ENCODE data around the gene ARHGAP24.
"Not testable (repeated sequence)": the region's sequence is repeated elsewhere in the genome, so short reads cannot be mapped to it uniquely, and the experiment has no call there.

ARHGAP24 gene

DNA sequence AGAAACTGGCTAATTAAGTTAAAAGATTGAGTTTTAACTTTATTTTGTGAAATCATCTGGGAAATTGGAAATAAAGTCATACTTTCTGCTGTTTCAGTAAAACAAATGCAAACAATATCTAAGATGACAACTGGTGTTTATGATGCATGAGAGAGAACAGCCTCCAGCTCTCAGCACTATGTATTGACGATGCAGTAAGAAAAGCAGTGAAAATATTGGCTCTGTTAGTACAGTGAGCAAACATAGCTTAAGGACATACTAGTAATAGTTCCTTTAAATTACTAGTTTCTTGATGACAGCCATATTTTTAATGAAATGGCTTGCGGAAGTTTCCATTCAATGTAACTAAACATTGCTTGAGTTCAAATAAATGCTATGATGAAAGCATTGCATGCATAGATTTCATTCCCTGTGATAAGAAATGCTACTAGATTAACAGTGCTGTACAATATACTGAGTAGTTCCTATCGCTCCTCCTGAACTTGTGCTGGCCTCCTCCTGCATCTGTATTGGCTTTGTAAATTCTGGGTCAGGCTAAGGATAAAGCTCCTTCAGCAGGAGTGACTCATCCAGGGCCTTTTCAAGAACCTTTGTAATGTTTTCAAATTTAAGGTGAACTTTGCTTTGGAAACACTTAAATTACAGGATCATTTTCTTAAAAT, 11.6 kb downstream of the ARHGAP24 start:
- DNase-seq, result no peak

DNA sequence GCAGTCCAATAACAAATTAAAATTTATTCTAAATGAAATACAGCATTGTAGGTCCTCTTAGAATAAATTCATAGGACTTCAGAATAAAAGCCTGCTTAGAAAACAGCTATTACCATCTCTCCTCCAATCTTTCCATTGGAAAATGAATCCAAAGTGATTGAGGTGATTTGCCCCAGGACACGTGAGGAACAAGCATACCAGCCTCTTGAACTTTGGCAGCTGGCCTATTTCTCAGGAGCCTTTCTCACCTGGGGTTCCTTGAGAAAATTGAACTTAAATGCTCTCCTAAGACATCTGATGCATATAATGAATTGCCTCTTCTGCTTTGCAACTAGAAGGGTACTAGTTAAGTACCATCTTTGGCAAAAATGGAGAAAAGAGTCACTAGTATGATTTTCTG, 13.5 kb downstream of the ARHGAP24 start:
- DNase-seq, result no peak

DNA sequence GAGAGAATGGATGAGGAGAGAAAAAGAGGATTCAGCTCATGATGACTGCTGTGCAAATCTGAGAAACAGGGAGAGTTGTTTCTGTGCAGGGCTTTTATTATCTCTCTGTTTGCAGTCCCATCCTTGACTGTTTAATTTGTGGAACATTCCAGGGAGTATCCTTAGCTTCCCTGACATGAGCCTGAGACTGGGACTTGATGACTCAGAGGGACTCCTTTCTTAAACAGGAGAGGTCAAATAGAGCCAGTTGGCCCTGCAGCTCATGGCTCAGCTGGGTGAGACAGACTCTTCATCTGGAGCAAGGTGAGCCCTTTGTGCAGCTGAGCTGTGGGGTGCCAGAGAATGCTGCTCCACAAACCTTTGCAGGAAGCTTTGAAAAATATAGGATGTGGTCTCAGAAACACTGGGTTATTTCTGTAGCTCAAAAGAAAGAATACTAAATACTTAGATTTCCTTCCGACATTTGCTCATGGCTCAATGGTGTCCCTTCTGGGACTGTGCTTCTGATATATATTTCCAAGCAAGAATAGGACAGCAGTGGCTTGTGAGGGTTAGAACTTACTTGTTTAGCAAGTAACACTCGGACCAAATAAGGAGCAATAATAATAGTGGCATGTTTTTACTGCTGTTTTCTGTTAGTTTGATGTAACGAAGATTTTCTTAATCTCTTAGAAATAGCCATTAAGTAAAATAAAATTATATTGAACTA, 14.5 kb downstream of the ARHGAP24 start:
- no peak for DNase-seq

DNA sequence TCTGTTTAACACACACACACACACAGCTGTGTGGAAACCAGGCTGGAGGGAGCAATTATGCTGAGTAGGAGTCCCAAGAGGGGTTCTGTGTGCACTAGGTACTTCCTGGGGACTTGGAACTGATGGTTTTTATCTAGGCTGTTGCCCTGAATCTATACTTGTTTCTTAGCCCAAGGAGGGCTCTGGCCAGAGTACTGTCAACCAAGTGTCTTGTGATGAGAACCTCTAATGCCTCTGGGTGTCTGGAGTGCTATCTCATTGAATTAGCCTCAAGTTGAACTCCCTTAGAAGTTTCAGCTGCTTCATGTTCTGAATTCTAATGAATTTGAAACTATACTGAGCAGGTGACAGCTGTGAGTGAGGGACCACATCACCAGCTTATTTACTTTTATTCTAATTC, 16.6 kb downstream of the ARHGAP24 start:
- no peak for DNase-seq

DNA sequence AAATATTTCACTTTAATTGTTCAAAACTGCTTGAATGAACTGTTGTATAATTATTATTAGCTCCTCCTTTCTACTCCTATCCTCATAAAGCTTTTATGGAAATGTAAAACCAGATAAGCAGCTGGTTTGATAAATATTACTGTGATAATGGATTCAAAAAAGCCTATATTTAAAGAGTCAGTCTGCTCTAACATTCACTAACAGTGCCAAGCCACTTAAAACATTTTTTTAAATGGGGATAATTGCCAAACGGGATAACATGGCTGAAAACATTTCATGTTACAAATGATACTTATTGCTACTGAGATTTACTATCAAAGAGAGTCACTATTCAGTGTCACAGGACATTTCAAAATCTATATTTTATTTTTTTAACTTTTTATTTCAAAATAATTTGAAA, 17.4 kb downstream of the ARHGAP24 start:
- DNase-seq, result no peak

DNA sequence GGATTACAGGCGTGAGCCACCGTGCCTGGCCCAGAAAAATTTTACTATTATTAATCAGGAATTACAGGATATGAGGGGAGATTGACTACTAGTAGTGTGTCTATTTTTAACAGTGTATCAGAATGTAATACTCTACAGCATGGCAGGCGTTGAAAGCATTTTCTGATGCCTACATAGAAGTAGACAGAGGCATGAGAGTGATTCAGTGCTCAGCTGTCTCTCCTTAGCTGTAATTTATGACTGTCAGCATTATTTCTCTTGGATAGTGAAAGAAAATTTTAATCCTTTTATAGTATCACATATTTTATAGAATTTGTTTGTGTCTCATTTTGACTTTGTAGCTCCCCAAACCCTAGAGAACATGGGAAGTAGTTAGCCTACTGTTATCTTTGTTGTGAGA, 20.7 kb downstream of the ARHGAP24 start:
- DNase-seq, result no peak

DNA sequence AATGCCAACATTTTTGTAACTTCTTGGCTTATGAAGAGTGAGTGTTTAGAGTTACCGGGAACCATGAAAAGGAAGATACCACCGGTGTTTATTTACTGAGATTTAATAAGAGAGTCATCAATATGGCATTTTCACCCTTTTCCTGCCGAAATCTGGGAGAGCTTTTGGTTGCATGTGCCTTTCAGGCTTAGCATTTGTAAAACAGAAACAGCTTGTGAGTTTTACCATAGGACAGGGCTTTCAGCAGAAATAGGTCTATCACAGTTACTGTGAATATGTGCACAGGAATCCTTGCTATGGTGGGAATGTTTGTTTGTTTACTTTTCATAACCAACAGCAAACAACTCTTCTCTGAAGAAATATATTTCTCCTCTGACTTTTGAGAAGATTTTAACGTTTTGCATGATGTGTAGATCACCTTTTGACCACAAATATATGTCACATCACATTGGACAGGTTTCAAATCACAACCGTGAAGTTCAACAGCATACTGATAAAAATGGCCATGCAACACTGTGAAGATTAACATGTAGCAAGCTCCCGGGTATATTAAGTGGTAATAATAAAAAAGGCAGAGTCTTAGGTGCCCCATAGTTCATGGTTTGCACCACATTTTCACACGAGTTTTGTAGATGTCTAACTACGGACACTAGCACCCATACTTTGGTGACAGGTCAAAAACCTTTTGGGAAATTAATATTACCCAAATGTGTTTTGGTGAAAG, 21.3 kb downstream of the ARHGAP24 start:
- DNase-seq, result no peak

DNA sequence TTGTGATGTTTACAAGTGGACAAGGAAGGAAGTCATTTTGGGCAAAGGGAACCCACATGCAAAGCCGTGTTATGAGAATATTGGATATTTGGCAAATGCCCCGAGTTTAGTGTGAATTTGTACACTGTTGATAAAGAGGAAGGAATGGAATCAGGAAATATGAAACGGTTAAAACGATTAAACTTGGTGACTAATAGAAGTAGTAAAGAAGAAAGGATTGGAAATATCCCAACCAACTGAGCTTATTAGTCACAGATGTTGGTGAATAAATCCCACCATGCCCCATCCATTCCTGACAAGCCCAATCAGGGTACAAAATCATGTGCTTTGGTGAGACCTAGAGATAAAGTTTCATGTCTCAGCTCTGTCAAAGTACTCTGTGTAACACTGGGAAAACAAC, 22.0 kb downstream of the ARHGAP24 start:
- no peak for DNase-seq

DNA sequence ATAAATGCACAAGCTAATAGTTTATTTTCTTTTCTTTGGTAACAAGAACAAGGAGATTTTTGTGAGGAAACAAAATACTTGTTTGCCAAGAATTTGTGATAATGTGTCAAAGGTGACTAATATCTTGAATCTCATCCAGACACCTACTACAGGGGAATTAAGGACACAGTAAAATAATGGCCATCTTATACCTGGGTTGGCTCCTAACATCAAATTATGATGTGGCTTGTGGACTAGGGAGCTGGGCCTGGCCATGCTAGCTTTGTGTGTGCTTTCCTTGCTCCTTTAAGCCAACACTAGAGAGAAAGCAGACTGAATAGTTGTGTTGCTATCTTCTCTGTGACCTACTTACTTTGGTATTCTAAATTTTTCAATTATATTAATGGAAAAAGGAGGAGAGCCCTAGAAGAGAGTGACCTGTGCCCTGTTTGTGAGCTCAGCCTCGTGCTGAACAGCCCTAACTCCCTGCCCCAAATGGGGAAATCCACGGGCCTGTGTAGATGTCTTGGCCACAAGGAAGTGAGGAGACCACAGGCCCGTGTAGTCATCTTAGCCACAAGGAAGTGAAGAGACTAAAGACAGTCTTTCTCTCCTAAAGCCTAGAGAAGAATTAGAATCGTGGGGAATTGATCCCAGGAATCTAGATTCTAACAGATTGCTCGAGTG, 23.3 kb downstream of the ARHGAP24 start:
- no peak for DNase-seq

DNA sequence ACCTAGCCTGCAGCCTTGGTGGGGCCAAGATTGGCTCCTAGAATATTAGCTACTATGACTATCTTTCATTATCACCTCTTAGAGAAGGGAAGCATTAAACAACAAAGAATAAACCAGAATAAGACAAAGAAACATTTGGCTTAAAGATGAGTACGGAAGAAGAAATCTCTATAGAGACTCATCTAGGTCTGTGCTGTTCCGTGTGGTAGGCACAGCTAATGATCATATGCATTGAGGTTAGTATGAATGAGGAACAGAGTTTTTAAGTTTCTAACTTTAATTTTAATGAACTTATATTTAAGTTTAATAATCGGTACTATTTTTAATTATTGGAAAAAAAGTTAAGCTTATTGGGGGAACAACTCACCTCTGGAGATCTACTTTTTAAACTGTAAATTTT, 24.6 kb downstream of the ARHGAP24 start:
- DNase-seq, result no peak

DNA sequence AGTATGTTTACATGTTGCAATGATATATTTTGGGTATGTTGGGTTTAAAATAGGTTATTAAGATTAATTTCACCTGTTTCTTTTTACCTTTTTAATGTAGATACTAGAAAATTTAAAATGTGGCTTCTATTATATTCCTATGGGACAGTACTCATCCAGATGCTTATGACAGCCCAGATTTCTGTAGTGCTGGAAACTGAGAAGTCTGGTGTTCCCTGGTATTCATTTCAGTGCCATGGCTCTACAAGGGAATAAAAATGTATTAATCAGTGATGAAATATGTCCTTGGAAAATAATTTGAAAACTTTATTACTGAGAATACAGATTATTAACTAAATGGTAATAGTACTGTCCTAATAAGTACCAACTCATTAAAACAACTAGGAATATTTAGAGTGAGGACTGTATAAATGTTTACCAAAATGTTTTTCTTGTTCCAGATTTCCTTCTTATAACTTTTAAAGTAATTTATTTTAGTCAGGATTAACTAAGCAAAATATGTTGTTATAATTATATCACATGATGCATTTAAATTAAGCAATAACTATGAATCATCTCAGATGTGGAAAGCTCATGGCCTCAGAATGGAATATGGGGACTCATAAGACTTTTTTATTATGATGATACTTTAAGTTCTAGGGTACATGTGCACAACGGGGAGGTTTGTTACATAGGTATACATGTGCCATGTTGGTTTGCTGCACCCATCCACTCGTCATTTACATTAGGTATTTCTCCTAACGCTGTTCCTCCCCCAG, 25.3 kb downstream of the ARHGAP24 start:
- no peak for DNase-seq

DNA sequence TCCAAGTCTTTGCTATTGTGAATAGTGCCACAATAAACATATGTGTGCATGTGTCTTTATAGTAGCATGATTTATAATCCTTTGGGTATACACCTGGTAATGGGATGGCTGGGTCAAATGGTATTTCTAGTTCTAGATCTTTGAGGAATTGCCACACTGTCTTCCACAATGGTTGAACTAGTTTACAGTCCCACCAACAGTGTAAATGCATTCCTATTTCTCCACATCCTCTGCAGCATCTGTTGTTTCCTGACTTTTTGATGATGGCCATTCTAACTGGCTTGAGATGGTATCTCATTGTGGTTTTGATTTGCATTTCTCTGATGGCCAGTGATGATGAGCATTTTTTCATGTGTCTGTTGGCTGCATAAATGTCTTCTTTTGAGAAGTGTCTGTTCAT, 26.2 kb downstream of the ARHGAP24 start:
- DNase-seq, result not testable (repeated sequence)

DNA sequence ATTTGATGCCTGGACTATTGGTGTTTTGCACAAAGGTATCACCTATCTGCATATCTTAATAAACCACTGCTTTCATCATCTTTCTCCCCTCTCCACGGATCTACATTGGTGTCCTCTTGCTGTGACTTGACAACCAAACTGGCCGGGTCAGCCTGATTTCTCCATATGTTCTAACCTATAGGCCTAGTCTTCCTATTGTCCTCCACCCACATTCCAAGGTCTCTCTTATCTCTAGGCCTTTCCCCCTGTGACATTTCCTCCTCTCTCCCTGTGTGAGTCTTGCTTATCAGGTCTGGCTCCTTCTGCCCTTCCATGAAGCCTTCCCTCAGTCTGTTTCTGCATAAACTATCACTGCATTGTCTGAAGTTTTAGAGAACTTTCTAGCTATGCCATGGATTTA, 33.7 kb downstream of the ARHGAP24 start:
- DNase-seq, result no peak

DNA sequence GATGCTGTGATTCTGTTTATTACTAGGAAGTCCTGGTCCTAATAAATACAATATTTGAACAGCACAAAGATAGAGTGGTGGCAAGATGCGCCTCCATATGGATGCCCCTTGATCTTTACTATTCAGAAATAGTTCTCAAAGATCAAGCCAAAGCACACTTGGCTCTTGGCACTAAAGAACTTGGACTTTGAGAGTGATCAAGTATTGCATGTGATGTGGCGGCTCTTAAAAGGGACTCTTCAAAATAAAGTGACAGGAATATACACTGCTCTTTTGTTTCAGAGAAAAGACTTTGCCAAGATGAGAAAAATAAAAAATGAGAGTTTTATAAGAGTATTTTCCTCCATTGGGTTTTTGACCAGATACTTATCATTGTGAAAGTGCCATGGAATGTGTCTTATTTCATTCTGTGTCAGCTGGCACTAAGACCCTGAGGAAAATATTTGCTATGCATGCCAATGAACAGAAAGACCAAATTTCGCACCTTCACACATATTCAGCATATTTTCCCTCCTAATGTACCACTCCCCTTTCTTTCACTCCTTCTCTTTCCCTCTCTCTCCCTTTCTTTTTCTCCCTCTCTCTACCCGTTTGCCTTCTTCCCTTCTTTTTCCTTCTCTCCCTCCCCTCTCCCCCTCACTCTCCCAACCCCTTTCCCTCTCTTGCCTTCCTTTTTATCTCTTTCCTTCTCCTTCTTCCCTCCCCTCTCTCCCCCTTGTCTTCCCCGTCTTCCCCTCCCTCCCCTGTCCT, 35.1 kb downstream of the ARHGAP24 start:
- no peak for DNase-seq

DNA sequence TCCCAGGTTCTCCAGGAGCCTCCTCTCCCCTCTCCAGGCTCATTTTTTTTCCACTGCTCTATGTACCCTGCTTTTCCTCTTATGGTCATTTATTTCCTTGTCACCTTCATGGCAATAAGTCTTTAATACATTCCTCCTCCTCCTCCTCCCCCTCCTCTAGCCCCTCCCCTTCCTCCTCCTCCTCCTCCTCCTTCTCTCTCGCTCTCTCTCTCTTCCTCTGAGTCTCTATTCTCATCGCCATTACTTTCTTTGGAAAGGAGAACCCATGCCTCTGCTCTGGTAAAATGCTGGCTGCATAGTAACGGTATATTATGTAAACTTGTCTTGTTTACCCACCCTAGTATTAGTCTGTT, 35.7 kb downstream of the ARHGAP24 start:
- DNase-seq, result no peak

DNA sequence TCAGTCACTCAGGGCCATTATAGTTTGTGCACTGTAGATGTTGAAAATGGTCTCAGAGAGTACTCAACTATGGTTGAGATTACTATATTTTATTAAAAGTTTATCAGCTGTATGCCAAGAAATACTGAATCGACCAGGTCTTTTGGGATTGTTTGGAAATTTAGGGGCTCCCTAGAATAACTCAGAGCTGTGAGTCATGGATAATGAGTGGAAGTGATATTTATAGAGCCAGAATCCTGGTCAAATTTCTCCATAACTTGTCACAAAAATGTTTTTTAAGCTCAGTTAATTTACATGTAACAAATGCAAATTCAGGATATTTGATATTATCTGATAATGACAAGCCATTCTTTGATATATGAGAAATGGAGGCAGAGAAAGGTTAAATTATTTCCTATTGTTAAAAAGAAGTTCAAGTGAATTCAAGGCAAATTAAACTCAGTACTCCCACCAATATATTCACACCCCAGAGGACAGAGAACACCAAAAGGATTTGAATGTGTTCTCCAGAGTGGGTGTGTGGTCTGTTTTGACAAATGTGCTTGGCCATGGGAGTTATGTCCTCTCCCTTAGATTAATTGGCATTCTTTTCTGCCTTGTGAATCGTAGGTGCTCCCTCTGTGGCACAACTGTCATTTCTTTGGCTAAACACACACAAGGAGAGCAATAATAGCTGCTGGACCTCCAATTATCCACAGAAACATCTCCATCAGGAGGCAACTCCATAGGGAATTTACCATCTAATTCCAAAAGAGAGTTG, 37.7 kb downstream of the ARHGAP24 start:
- DNase-seq, result no peak

DNA sequence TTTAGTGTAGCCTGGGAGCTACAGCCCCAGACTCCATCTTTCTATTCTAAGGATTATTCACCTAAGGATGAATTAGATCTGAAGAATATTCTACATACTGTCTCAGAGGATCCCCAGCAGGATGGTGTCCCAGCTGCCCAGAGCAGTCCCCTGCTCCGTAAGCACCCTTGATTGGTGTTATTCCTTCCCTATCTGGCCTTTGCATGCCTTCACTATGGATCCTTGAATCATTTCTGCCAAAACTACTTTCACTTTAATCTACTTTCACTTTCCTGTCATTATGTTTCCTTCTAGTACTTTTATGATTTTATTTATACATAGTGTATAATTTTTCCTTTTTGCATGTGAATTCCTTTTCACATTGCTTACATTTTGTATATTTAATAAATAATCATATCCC, 39.2 kb downstream of the ARHGAP24 start:
- DNase-seq, result no peak

DNA sequence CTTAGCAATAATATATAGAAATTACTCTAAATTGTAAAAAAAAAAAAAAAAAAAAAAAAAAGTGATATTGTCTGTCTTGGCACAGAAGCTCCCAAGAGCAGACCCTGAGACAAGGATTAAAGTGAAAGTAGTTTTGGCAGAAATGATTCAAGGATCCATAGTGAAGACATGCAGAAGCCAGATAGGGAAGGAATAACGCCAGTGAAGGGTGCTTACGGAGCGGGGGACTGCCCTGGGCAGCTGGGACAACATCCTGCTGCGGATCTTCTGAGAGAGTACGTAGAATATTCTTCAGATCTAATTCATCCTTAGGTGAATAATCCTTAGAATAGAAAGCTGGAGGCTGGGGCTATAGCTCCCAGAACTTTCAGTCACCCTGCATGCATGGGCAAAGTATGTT, 39.8 kb downstream of the ARHGAP24 start:
- no peak for DNase-seq

DNA sequence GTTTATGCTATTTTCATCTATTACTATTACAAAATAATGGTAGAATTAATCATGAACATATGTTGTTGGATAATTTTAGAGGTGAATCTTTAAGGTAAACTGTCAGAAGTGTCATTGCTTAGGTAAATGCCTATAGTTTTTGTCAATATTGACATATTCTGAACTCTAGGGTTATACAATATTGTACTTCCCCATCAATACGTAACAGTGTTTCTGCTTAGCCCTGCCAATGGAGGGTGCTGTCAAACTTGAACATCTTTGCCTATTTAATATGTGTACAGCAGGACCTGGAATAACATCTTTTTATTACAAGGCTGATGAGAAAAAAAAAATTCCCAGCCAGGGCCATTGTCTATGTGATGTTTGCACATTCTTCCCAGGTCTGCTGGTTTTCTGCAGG, 40.8 kb downstream of the ARHGAP24 start:
- no peak for DNase-seq

DNA sequence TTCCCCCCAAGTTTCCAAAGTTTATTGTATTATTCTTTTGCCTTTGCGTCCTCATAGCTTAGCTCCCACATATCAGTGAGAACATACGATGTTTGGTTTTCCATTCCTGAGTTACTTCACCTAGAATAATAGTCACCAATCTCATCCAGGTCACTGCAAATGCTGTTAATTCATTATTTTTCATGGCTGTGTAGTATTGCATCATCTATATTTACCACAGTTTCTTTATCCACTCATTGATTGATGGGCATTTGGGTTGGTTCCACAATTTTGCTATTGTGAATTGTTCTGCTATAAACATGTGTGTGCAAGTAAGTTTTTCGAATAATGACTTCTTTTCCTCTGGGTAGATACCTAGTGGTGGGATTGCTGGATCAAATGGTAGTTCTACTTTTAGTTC, 43.6 kb downstream of the ARHGAP24 start:
- not testable (repeated sequence) for DNase-seq

Data from stimulated activated CD4-positive, alpha-beta T cell treated with anti-CD3 and anti-CD28 coated beads, Interleukin-2, amount 100 ng/mL, for 48 hours (primary cell).